Heart left ventricle (tissue), 13 donors: ENCODE measurements around the gene DRAM2.

Experiments used
- POLR2A ChIP-seq, 2 donors: fragments of 450-650 bp; IDR thresholded peaks; one replicate each; pipeline ENCODE4 v1.6.1; 2017; ENCODE audit warnings: antibody characterized with exemption in 2 of 2, mild to moderate bottlenecking in 2 of 2, moderate library complexity in 2 of 2
- TF ChIP-seq, protein P1 (sequence below), 12 donors: fragments of 200-600 bp; sonication (generic) in 4 of 12; IDR thresholded peaks; one replicate each; pipeline versions ENCODE4 v1.5.0 to v1.8.0; 2018 to 2022; ENCODE audit warnings: antibody characterized with exemption in 12 of 12, mild to moderate bottlenecking in 5 of 12
- donor health status: ischemic (EF 13 %, LVEDD 7.1; RV severe dilation, severe dysfunction).
- donor health status: DM: no; HTN: yes; CAD: no.
- donor health status: DM: no; HTN: no; CAD: no.
- donor health status: ischemic (EF 25% LVEDD 6.9; RV normal size, moderate dysfunction).
- donor health status: ischemic (EF 25% LVEDD 5.7; RV mildly dilated, moderate dysfunction).
- donor health status: ischemic (EF 35%, LVEDD 5.7; RV mildly dilated, moderate dysfunction).
- donor health status: nonischemic (EF 11% LVEDD 7.7; RV severe dilation, severe dysfunction).
- donor health status: DM: yes; HTN: yes; CAD: no.
- donor health status: PGD.
- donor health status: ischemic (EF 29% LVEDD 5.4; RV normal size, mild dysfunction).
- donor health status: nonischemic (EF 23%, LVEDD 6.1; RV moderate dilation, normal function).

DNA sequence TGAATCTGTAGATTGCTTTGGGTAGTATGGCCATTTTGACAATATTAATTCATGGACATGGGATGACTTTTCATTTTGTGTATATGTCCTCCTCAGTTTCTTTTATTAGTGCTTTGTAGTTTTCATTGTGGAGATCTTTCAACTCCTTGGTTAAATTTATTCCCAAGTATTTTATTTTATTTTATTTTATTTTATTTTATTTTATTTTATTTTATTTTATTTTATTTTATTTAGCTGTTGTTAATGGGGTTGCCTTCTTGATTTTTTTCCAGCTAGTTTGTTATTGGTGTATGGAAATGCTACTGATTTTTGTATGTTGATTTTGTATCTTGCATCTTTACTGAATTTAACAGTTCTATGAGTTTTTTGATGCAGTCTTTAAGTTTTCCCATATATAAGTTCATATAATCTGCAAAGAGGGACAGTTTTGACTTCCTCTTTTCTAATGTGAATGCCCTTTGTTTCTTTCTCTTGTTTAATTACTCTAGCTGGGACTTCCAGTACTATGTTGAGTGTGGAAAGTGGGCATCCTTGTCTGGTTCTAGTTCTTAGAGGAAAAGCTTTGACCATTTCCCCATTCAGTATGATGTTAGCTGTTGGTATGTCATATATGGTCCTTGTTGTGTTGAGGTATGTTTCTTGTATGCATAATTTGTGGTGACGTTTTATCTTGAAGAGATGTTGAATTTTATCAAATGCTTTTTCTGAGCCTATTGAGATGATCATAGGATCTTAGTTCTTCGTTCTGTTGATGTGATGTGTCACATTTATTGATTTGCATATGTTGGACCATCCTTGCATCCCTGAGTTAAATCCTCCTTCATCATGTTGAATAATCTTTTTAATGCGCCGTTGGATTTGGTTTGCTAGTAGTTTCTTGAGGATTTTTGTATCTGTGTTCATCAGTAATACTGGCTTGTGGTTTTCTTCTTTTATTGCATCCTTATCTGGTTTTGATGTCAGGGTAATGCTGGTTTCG is 14.4 kb upstream of the DRAM2 start:
- TF ChIP-seq, protein P1, sequence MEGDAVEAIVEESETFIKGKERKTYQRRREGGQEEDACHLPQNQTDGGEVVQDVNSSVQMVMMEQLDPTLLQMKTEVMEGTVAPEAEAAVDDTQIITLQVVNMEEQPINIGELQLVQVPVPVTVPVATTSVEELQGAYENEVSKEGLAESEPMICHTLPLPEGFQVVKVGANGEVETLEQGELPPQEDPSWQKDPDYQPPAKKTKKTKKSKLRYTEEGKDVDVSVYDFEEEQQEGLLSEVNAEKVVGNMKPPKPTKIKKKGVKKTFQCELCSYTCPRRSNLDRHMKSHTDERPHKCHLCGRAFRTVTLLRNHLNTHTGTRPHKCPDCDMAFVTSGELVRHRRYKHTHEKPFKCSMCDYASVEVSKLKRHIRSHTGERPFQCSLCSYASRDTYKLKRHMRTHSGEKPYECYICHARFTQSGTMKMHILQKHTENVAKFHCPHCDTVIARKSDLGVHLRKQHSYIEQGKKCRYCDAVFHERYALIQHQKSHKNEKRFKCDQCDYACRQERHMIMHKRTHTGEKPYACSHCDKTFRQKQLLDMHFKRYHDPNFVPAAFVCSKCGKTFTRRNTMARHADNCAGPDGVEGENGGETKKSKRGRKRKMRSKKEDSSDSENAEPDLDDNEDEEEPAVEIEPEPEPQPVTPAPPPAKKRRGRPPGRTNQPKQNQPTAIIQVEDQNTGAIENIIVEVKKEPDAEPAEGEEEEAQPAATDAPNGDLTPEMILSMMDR (IDR thresholded peaks at IDR 0.05) = no peak
- TF ChIP-seq POLR2A (IDR thresholded peaks at IDR 0.05) = no peak
